T-helper 2 cell (primary cell): ENCODE results near the gene ABCC11.
"Not testable (repeated sequence)": the region's sequence is repeated elsewhere in the genome, so short reads cannot be mapped to it uniquely, and the experiment has no call there.

Source experiments
- DNase-seq, 5 experiments: peaks; one replicate each; pipeline versions ENCODE4 v3.0.0 to v3.0.0-alpha.2; 2012 to 2022

Gene ABCC11

DNA sequence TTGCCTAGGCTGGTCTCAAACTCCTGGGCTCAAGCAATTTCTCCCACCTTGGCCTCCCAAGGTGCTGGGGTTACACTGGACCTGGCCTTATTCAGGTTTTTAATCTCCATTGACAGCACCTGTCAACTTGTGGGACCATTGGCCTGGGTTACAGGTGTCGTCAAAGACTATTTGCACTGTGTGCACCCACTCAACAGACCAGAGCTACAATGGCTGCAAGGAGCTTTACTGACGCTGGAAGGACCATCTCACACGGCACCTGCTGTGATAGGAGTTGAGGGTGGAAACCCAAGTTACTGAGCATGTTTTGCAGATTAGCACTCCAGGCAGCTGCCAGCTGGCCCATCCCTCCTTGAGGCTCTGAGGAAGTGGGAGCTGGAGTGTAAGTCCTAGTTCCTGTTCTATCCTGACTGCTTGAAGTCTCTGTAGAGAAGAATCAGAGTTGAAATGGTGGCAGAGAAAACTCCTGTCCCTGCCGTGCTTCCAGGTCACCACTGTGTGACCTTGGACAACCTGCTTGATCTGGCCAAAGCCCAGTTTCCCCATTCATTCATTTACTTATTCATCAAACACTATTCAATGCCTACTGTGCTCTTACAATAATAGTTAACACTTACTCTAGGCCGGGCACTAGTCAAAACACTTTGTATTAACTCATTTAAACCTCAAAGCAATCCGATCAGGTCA is 45.7 kb downstream of the ABCC11 start:
- no peak for DNase-seq

DNA sequence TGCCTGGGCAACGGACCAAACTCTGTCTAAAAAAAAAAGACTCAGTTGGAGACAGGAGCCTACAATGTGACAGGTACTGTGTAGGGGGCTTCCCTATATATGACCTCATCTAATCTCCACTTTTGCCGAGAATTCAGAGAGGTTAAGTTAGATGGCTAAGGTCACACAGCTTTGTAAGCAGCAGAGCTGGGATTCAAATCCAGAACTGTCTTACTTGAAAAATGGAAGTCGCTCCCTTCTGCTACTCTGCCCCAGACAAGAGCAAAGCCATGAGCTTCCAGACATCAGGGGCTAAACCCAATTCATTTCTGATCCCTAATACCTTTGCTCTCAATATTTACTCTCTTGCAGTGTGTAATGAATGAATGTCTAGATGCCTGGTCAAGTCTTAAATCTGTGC is 50.0 kb downstream of the ABCC11 start:
- DNase-seq = no peak

DNA sequence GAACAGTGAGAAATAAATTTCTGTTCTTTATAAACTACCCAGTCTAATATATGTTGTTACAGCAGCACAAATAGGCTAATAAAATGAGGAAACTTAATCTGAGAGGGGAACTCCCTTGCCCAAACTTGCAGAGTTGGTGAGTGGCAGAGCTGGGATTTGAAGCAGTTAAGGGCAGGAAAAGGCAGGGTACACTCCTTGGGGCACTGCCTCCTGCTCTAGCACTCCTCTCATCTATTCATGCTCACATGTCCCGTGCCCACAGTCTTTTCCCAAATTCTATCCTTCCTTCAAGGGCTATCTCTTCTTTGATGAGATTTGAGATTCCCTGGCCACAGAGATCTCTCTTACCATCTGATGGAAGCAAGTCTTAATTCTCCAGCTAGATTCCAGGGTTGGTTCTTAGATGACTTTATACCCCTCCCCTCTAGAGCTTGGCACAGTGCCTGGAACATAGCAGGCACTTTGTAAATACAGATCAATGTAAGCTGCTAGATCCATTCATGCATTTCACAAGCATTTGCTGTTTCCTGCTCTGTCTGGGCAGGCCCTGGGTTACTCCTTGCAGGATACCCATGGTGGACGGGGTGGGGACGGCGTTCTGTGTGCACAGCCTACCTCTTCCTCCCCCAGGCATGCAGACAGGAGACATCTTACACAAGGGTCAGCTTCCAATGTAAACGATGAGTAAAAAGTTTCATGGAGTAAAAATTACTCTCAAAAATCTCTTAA is 52.3 kb downstream of the ABCC11 start:
- DNase-seq = no peak

DNA sequence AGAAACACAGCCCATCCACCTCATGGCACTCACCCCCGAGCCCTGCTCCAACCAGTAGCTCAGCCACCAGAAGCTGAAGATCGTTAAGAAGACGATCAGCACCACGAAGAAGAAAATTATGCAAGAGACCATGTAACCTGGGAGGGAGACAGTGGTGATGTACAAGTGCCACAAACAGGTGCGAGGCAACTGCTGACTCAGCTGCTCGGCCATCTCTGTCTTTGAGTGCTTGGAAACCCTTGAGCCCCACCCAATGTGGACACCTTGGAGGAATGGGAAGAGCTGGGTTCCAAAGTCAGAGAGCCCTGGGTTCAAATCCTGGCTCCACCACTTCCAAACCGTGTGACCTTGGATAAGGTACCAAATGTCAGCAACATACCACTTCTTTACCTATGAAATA is 53.5 kb downstream of the ABCC11 start:
- no peak for DNase-seq

DNA sequence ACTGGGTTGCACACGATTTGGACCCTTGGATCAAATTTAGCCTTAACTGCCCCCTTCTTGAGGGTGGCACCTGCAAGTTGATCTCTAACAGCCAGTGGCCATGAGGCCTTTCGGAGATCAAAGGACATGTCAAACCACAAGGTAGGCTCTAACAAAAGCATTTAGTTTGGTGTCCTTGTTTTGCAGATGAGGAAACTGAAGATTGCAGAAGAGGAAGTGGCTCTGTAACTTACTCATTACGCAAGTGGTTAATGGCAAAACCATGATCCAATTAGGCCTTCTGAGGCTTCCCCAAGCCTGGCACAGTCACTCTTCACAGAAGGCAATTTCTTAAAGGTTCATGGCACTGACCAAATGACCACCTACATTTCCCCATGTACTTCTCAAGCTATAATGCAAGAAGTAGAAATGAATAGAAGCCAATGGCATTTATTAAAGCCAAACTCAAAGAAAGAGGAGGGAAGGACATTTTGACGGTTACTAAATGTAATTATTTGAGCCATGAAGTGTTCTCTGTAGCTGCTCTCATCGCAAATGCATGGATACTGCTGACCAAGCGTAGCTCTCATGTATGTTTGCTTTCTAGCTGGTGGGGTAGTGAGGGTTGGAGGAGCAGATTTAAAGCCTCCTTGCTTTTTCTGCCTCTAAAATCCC is 58.8 kb downstream of the ABCC11 start:
- peak in 1 of 5 experiments; percentile 77 for DNase-seq

DNA sequence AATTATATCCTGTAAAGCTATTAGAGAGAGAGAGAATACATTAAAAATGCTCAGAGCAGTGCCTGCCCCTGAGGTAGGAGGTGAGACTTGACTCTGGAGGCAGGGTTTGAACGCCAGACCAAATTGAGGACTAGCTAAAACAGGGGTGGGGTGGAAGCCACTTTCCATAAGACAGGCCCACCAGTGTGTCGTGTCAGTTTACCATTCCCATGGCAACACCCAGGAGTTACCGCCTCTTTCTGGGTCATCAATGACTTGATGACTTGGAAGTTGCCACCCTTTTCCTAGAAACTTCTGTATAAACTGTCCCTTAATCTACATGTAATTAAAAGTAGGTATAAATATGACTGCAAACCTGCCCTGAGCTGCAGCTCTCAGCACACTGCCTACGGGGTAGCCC is 59.6 kb downstream of the ABCC11 start:
- no peak for DNase-seq

DNA sequence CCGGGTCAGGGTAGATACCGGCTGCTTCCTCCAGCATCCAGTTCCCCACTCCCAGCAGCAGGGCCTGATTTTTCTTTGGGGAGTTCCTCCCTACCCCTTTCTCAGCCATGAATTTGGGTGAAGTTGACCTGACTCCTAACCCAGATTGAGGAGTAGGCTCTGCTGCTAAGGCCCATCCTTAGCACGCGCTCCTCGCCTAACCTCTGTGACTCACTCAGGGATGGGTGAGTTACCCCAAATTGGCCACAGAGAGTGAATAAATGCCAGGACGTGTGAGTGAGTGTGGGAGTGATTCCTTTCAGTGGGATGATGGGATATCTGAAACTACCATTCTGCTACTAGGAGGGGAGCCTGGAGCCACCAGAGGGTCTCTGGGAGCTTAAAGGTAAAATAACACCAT is 62.7 kb downstream of the ABCC11 start:
- DNase-seq = no peak

DNA sequence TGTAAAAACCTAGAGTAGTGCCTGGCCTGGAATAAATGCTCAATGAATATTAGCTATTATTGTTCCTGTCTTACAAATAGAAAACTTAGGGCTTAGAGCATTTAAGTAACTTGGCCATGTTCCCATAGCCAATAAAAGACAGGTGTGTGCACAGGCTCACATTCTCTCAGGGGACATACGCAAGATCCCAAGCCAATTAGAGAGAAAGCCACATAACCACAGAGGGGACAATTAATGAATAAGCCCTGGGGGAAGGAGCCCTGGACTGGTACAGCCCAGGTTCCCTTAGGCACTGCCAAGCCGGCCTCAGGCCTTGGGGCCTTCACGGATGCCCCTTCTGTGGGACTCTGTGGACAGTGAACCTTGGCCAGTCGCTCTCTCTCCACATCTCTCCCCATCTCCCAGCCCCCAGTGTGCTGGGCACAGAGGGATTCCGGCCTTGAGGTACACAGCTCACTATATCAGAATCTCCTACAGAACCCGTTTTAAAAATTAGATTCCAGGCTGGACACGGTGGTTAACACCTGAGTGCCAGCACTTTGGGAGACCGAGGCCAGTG is 64.3 kb downstream of the ABCC11 start:
- DNase-seq = no peak

DNA sequence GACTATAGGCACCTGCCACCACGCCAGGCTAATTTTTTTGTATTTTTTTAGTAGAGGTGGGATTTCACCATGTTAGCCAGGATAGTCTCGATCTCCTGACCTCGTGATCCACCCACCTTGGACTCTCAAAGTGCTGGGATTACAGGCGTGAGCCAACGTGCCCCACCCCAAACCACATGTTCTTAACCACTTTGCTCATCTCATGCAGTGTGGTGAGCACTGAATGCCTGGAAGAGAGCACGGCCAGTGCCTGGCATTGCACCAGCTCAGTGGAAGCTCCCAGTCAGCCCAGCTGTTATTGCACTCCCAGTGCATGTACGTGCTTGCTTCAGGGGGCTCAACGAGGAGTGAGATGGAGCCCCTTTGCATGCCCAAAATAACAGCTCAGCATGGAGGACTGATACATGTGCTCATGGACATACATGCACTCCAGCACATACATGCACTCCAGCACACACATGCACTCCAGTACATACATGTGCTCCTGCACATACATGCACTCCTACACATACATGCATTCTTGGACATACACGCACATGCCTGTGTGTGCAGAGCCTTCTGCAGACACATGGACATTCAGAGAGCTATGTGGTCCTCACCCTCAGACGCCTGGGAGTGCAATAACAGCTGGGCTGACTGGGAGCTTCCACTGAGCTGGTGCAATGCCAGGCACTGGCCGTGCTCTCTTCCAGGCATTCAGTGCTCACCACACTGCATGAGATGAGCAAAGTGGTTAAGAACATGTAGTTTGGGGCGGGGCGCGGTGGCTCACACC is 65.4 kb downstream of the ABCC11 start:
- DNase-seq = not testable (repeated sequence)

DNA sequence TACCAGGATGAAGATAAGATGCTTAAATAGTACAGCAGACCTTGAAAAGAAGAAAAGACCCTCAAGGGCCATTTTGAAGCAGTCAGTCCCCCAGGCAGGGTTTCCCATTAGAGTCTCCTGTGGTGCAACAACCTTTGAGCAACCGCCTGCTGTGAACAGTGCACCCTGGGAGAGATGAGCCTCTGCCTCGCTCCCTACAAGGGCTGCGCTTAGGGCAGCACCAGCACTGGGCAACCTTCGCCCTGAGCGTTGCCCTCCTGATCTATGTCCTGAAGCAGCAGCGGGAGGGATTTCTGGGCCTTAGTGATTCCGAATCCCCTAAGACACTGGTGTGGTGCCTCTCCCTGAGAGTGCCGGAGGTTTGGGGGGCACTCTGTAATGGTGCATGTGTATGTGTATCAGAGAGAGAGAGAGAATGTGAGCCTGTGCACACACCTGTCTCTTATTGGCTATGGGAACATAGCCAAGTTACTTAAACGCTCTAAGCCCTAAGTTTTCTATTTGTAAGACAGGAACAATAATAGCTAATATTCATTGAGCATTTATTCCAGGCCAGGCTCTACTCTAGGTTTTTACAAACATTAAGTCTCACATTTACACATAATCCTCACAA is 66.4 kb downstream of the ABCC11 start:
- no peak for DNase-seq

DNA sequence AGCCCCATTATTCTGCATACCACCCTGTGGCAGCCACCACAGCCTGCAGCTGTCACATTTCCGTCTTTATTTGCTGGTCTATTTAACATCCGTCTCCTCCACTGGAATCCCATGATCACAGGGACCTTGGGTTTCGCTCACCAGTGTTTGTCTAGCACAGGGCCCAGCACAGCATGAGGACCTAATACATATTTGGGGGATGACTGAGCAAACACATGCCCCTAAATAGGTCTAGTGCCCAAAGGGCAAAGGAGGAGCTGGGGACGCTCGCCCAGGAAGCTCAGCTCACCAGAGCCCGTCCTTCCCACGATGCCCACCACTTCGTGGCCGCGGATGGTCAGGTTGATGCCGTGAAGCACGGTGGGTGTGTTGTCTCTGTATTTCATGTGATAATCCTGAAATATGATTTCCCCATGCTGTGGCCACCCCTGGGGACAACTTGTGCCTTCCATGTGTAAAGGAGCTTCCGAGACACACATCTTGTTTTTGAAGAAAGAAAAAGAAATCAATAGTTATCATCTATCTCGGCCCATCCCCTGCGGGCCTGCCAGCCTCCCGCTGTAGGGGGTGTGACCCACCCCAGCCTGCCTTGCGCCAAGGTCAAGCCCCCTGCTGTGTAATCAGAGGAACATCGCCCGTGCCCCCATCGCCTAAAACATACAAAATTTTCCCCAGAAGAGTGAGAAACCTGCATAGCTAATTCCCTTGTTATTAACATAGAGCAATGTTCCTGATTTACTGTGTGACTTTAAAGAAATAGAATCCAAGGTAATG is 70.5 kb downstream of the ABCC11 start:
- no peak for DNase-seq

DNA sequence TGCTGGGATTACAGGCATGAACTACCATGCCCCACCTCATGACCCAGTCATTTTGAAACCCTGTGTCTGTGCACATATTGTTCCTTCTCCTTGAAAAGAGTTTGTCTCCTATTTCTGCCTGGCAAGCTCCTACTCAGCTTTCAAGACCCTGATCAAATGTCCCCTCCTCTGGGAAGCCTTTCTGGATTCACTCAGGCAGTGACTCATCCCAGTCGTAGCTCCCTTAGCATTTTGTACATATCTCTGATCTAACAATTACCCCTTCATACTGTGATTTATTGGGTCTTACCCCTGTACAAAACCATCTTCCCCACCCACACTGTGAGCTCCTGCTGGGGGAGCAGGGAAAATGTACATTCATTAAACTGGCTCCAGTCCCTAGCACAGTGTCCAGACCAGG is 73.5 kb downstream of the ABCC11 start:
- DNase-seq = no peak

DNA sequence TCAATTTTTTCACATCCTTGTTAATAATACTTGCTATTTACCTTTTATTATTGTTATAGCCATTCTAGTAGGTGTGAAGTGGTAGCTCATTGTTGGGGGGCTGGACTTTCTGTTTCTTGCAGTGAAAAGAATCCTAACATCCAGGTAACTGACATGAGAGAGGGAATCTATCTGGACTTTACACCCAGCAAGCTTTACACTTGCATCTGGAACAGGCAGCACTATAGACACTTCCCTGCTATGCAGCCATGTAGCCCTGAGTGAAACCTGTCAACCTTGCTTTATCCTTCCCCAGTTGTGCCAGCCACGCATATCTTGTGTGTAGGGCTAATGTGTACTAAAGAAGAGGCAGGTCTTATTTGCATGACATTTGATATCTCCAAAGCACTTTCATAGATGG is 74.7 kb downstream of the ABCC11 start:
- DNase-seq = no peak

DNA sequence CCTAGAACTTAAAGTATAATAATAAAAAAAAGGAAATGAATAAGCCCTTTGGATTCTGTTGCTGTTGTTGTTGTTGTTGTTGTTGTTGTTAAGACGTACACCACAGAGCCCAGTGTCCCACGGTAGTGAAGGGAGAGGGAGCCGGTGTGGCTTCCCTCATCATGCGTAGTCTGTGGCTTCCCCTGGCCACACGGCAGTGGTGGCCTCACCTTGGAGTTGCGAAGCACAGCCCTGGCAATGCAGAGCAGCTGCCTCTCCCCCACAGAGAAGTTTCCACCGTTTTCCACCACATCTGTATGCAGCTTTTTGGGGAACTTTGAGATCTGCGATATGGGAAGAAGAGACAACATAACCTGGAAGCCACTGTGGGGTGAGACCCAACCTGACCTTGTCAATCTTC is 77.4 kb downstream of the ABCC11 start:
- DNase-seq = no peak

DNA sequence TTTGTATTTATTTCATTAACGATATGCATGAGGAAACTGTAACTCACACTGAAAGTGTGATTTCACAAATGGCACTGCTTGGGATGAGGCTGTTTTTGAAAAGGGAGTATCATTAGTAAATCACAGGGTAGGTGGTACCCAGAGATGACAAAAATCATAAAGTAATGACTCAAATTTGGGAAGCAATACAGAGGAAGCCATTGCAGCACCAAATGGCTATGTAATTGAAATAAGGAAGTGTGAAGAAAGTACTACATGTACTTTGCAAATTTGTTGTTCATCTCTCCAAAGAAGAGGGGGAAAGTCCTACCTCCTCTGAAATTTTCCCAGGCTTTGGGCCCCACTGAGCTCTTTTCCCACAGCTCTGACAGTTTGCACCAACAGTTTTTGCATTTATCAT is 79.3 kb downstream of the ABCC11 start:
- DNase-seq = no peak

DNA sequence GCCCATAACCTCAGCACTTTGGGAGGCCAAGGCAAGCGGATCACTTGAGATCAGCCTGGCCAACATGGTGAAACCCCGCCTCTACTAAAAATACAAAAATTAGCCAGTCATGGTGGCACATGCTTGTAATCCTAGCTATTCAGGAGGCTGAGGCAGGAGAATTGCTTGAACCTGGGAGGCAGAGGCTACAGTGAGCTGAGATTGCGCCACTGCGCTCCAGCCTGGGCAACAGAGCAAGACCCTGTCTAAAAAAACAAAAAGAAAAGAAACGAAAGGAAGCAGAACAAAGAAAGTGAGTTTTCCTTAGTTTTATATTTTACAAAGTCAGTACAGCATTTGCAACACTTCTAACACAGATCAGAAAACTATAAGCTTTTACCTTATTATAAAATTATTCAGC is 80.7 kb downstream of the ABCC11 start:
- DNase-seq = not testable (repeated sequence)

DNA sequence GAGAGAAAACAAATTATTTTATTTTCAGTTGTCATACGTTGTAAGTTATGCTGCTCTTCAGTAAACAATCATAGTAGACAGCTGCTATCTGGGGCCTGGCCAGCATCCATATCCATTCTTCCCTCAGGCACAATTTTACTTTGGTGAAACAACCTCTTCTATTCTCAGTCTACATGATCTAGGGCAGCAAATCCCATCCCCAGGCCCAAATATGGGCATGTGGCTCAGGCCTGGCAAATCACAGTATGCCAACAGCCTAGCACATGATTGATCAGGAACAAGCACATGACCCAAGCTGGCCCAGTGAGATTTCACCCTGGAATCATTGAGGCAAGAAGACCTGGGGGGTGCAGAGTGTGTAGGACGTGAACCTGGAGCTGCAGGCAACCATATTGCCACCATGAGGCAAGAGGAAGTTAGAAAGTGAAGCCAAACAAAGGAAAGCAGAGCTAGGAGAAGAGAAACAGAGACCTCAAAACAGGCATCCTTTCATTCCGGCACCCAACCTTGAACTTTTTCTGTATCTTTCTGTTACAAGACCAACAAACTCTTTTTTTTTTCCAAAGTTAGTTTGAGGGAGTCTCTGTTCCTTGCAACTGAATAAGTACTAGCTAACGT is 81.3 kb downstream of the ABCC11 start:
- DNase-seq = peak in 1 of 5 experiments; percentile 7

DNA sequence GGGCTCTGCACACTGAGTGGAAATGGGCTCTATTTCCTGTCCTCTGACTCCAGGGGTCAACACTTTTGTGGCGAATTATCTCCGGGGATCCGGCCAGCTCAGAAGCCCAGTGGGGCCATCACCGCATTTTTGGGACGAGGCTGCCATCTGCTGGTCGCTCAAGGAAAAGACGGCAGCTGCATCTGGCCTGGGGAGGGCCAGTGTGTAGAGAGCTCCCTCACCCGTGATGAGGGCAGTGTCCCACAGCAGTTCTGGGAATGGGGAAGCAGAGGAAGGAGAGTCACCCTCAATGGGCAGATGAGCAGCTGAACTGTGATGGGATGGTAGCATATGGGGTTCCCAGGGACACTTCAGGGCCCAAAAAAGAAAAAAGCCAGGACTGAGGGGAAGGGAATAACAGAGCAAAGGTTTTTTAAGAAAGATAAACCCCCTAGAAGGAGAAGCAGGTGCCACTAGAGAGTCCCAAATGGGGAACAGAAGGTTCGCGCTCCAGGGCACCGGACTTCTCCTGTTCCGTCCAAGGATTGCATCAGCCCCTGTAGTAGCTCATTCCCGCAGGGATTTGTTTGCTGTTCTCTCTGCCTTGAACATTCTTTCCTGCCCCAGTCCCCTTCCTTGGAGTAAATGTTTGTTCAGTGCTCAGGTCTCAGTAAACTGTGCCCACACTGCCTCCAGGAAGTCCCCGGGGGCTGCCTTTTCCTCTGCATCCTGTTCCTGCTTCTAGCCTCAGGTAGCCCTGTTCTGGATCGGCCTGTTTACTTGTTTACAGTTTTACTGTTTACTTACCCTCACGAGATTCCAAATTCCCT is 82.2 kb downstream of the ABCC11 start:
- peak; percentile 26 to 57 (median 42) for DNase-seq

DNA sequence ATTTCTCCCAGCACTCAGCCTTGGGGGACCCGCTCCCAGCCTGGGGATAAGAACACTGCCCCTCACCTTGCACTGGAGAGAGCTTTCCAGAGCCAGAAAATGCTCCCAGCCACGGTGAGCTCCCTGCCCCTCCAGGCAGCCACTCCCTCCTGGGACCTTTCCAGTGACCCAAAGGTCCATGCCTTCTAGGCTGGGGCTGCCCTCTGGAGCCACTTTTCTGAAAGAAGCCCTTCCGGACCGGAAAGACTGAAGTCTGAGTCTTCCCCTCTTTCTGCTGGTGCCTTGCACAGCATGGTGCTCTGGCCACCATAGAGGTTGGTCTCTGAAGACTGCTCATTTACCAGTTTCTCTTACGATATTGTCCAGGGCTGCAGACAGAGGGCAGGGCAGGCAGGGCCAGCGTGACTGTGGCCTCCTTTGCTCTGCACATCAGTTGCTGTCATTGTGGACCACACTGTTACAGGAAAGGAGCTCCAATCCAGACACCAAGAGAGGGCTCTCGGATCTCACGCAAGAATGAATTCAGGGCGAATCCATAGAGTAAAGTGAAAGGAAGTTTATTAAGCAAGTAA is 84.4 kb downstream of the ABCC11 start:
- no peak for DNase-seq

DNA sequence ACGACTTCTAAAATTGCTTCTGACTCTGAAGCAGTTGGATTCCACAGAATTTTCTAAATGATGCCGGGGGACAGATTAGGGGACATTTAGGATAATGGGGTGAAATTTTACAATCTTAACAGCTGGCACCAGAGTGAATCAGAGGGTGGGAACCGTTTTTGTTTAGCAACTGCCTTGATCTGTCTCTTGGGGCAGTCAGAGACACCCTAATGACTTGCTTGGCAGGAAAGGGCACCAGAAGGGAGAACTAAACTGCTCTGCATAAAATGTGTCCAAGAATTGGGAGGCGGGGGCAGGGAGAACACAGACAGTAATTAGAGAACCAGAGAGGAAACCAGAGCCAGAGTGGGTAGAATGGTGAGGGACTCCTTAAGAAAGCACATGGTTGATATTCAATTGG is 85.4 kb downstream of the ABCC11 start:
- no peak for DNase-seq
